IMR-90 (cell line): ENCODE data around the gene RALGAPB. TPM values are rescaled to one million over a fixed set of nuclear protein-coding genes. Genes with fewer than 3 reads are reported as not detected.

Experiments used
- ATAC-seq: fragments of 200-7000 bp; cut with Tn5 transposase; 2 replicates; pipeline ENCODE4 v1.9.1; 2020; ENCODE audit warnings: low read depth, mild to moderate bottlenecking, moderate library complexity
- BruUV-seq: library from RNA; stranded (reverse); fragments of 400-500 nt; replicated peaks from 2 replicates; lab custom pipeline; 2021; lab: Mats Ljungman, UMichigan
- CTCF ChIA-PET: fragments of 300-600 bp; formaldehyde crosslinking; extraction: SDS; loops from one replicate; lab custom pipeline; 2021; ENCODE audit warnings: antibody characterized with exemption; lab: Yijun Ruan, JAX
- POLR2A ChIA-PET: fragments of 300-600 bp; sonication (Branson Sonifier 250); formaldehyde crosslinking; loops from one replicate; lab custom pipeline; 2022; ENCODE audit warnings: antibody characterized with exemption; ENCODE audit not compliant: unreplicated experiment; lab: Charles Lee
- DNase-seq: peaks from one replicate; pipeline ENCODE4 v3.0.0; 2013
- H2AFZ ChIP-seq: replicated peaks from 2 replicates; pipeline ENCODE3; 2013; ENCODE audit warnings: low read length, mild to moderate bottlenecking; ENCODE audit not compliant: poor library complexity
- H2AK5ac ChIP-seq: 2 replicates; pipeline ENCODE4 v1.6.1; 2013; ENCODE audit warnings: low read depth, low read length, inconsistent platforms
- H2AK9ac ChIP-seq: replicated peaks from 2 replicates; pipeline ENCODE3; 2013; ENCODE audit warnings: mild to moderate bottlenecking, low read depth, low read length, moderate library complexity; ENCODE audit not compliant: poor library complexity
- H2BK120ac ChIP-seq: 2 replicates; pipeline ENCODE4 v1.6.1; 2013; ENCODE audit warnings: low read depth, low read length, inconsistent platforms
- H2BK15ac ChIP-seq: 3 replicates; pipeline ENCODE4 v1.6.1; 2013; ENCODE audit warnings: low read depth, low read length, inconsistent platforms
- H2BK20ac ChIP-seq: 2 replicates; pipeline ENCODE4 v1.6.1; 2013; ENCODE audit warnings: low read depth, mild to moderate bottlenecking, inconsistent platforms, low read length, moderate library complexity
- H2BK5ac ChIP-seq: 2 replicates; pipeline ENCODE4 v1.6.1; 2013; ENCODE audit warnings: mild to moderate bottlenecking, low read depth, low read length, inconsistent platforms; ENCODE audit not compliant: poor library complexity, severe bottlenecking
- H3K14ac ChIP-seq: replicated peaks from 2 replicates; pipeline ENCODE4 v1.6.1; 2013; ENCODE audit warnings: low read depth, low read length, inconsistent platforms
- H3K18ac ChIP-seq: 2 replicates; pipeline ENCODE4 v1.6.1; 2013; ENCODE audit warnings: low read depth, low read length, control low read depth
- H3K23ac ChIP-seq: 2 replicates; pipeline ENCODE4 v1.6.1; 2013; ENCODE audit warnings: low read depth, low read length, inconsistent platforms
- H3K27ac ChIP-seq: 2 replicates; pipeline ENCODE4 v1.5.1; 2013; ENCODE audit warnings: mild to moderate bottlenecking, control low read depth, low read length; ENCODE audit not compliant: insufficient read depth
- H3K27me3 ChIP-seq: 2 replicates; pipeline ENCODE4 v1.6.1; 2013; ENCODE audit warnings: low read length; ENCODE audit not compliant: control insufficient read depth, insufficient read depth
- H3K36me3 ChIP-seq: 2 replicates; pipeline ENCODE4 v1.6.1; 2013; ENCODE audit warnings: low read length, mixed read lengths; ENCODE audit not compliant: control insufficient read depth, insufficient read depth
- H3K4ac ChIP-seq: 2 replicates; pipeline ENCODE4 v1.6.1; 2013; ENCODE audit warnings: low read depth, low read length, inconsistent platforms
- H3K4me1 ChIP-seq: 2 replicates; pipeline ENCODE4 v1.6.1; 2013; ENCODE audit warnings: low read length, mixed read lengths; ENCODE audit not compliant: control insufficient read depth, insufficient read depth
- H3K4me2 ChIP-seq: 2 replicates; pipeline ENCODE4 v1.6.1; 2013; ENCODE audit warnings: low read depth, mild to moderate bottlenecking, control low read depth, low read length, moderate library complexity
- H3K4me3 ChIP-seq: 2 replicates; pipeline ENCODE4 v1.5.1; 2013; ENCODE audit warnings: low read depth, mild to moderate bottlenecking, control low read depth, low read length, moderate library complexity; ENCODE audit not compliant: insufficient read depth
- H3K56ac ChIP-seq: 2 replicates; pipeline ENCODE4 v1.6.1; 2013; ENCODE audit warnings: low read length, inconsistent platforms; ENCODE audit not compliant: insufficient read depth; ENCODE audit errors: extremely low read depth
- H3K79me1 ChIP-seq, 2 experiments: 2 replicates each; pipeline ENCODE4 v1.6.1; 2013; ENCODE audit warnings: low read length in 2 of 2, inconsistent platforms in 1 of 2, low read depth in 1 of 2
- H3K9ac ChIP-seq: 2 replicates; pipeline ENCODE4 v1.6.1; 2013; ENCODE audit warnings: low read depth, low read length, control low read depth
- H3K9me1 ChIP-seq: 2 replicates; pipeline ENCODE4 v1.6.1; 2013; ENCODE audit warnings: low read length, inconsistent platforms; ENCODE audit not compliant: insufficient read depth
- H3K9me3 ChIP-seq: 2 replicates; pipeline ENCODE4 v1.6.1; 2013; ENCODE audit warnings: low read length; ENCODE audit not compliant: control insufficient read depth, insufficient read depth
- H4K20me1 ChIP-seq: 2 replicates; pipeline ENCODE4 v1.6.1; 2013; ENCODE audit warnings: low read length, inconsistent platforms; ENCODE audit not compliant: insufficient read depth
- H4K5ac ChIP-seq: 2 replicates; pipeline ENCODE4 v1.6.1; 2013; ENCODE audit warnings: mild to moderate bottlenecking, low read depth, low read length, control low read depth
- H4K8ac ChIP-seq, 2 experiments: 2 replicates each; pipeline ENCODE4 v1.6.1; 2013; ENCODE audit warnings: low read depth in 2 of 2, low read length in 2 of 2, control low read depth in 1 of 2, inconsistent platforms in 1 of 2
- H4K91ac ChIP-seq: 2 replicates; pipeline ENCODE4 v1.6.1; 2013; ENCODE audit warnings: low read depth, low read length, inconsistent platforms; ENCODE audit not compliant: insufficient read depth
- BHLHE40 ChIP-seq: fragments of 150-350 bp; IDR thresholded peaks from 2 replicates; pipeline ENCODE4 v1.6.1; 2016; ENCODE audit warnings: mild to moderate bottlenecking, low read depth, low read length
- CEBPB ChIP-seq: IDR thresholded peaks from 2 replicates; pipeline ENCODE4 v1.6.1; 2012; ENCODE audit warnings: low read depth, low read length, improper control_type of control experiment
- CHD1 ChIP-seq: IDR thresholded peaks from 2 replicates; pipeline ENCODE4 v1.6.1; 2012; ENCODE audit warnings: low read depth, low read length, improper control_type of control experiment
- FOS ChIP-seq: fragments of 150-350 bp; IDR thresholded peaks from 2 replicates; pipeline ENCODE4 v1.6.1; 2016; ENCODE audit warnings: low read depth, low read length
- MAFK ChIP-seq: IDR thresholded peaks from 2 replicates; pipeline ENCODE4 v1.6.1; 2012; ENCODE audit warnings: low read depth, low read length, improper control_type of control experiment
- MAZ ChIP-seq: IDR thresholded peaks from 2 replicates; pipeline ENCODE4 v1.6.1; 2012; ENCODE audit warnings: low read depth, mild to moderate bottlenecking, low read length, improper control_type of control experiment, moderate library complexity, borderline replicate concordance
- MXI1 ChIP-seq: IDR thresholded peaks from 2 replicates; pipeline ENCODE4 v1.6.1; 2012; ENCODE audit warnings: low read depth, mild to moderate bottlenecking, low read length, moderate library complexity, borderline replicate concordance
- NFE2L2 ChIP-seq: fragments of 150-350 bp; IDR thresholded peaks from 2 replicates; pipeline ENCODE4 v1.6.1; 2016; ENCODE audit warnings: low read depth, mild to moderate bottlenecking, low read length
- POLR2A ChIP-seq: IDR thresholded peaks from 2 replicates; pipeline ENCODE4 v1.6.1; 2012; ENCODE audit warnings: mild to moderate bottlenecking, low read depth, low read length
- RAD21 ChIP-seq: IDR thresholded peaks from 2 replicates; pipeline ENCODE4 v1.6.1; 2012; ENCODE audit warnings: low read length, improper control_type of control experiment
- RCOR1 ChIP-seq: IDR thresholded peaks from 2 replicates; pipeline ENCODE4 v1.6.1; 2012; ENCODE audit warnings: mild to moderate bottlenecking, low read length, improper control_type of control experiment; ENCODE audit not compliant: insufficient replicate concordance
- RFX5 ChIP-seq: IDR thresholded peaks from 2 replicates; pipeline ENCODE4 v1.8.0; 2012; ENCODE audit warnings: low read depth, mild to moderate bottlenecking, low read length, moderate library complexity
- SMC3 ChIP-seq: fragments of 150-350 bp; IDR thresholded peaks from 2 replicates; pipeline ENCODE4 v1.6.1; 2016; ENCODE audit warnings: low read depth, mild to moderate bottlenecking, antibody characterized with exemption, low read length, moderate library complexity
- WGBS, 2 experiments: methylation state at CpG; one replicate each; pipeline versions ENCODE4 v1.1.5 to v1.1.7; 2013; ENCODE audit warnings: missing lambda C conversion rate in 2 of 2; ENCODE audit not compliant: insufficient read length in 1 of 2; ENCODE audit errors: extremely low coverage in 2 of 2; 5-methylcytosine and 5-hydroxymethylcytosine counted together
- dilution Hi-C: fragments of 300-500 bp; cut with HindIII; formaldehyde crosslinking; loops from one replicate; pipeline ENCODE4 v1.14.3; 2018; ENCODE audit warnings: low sequenced_read_pairs; ENCODE audit not compliant: unreplicated experiment
- in situ Hi-C: fragments of 300-500 bp; cut with MboI; formaldehyde crosslinking; loops from 3 replicates; pipeline ENCODE4 v1.14.3; 2019; ENCODE audit warnings: low sequenced_read_pairs, inconsistent platforms, mixed read lengths
- intact Hi-C: fragments of 100-400 bp; cut with micrococcal nuclease; formaldehyde crosslinking; loops from 2 replicates; pipeline ENCODE4 v1.10.0; 2022
- polyA plus RNA-seq, 3 experiments: library from polyadenylated mRNA; depleted of rRNA; stranded (reverse); fragments of >200 nt; gene quantifications; 2 replicates each; pipeline ENCODE4 v1.2.3, GENCODE V29; 2012; ENCODE audit warnings: low replicate concordance in 1 of 3
- total RNA-seq: library from RNA; depleted of rRNA; stranded (reverse); fragments of >200 nt; gene quantifications from 2 replicates; pipeline ENCODE4 v1.2.3, GENCODE V29; 2012
- TF ChIP-seq, protein P1 (sequence below): fragments of 150-350 bp; IDR thresholded peaks from 2 replicates; pipeline ENCODE4 v1.6.1; 2017; ENCODE audit warnings: mild to moderate bottlenecking, antibody characterized with exemption, low read length, low read depth

RALGAPB gene
- total and polyA plus RNA-seq, 2 of the 4 experiments (the other 2 are of a cell fraction): 12.7 to 30.3 TPM

DNA sequence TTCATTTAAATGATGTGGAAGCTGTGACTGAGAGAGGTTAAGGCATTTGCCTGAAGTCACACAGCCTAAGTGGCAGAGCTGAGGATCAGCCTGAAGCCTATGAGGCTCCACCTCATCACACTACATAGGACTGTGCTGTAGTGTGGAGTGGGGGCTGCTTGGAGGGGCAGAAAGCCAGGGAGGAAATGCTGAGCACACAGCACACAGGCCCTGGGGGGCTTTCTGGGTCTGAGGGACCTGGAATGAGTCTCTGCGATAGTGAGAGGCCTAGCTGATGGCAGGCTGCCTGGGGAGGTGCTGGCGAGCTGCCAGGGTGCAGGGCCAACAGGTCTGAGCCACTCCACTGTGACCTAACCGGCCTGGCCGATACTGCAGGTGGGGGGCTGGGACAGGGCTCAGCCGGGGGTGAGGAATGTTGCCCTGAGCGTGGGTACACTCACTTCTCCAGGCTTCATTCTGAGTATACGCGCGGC lies 126.8 kb downstream of the RALGAPB start:
- Histone ChIP-seq H3K4me2 (no peak overlapping the region), H2AK9ac (no peak overlapping the region), H2BK5ac (no peak overlapping the region), H2AFZ (no peak overlapping the region), H3K23ac (no peak overlapping the region), H2BK15ac (no peak overlapping the region), H3K79me1 (no peaks in the 10 kb centered on the region), H3K9me1 (no peaks in the 10 kb centered on the region), H3K36me3 (no peaks in the 10 kb centered on the region), H3K27me3 (peaks cover 40% of the 10 kb centered on the region), H3K14ac (no peak overlapping the region), H4K5ac (no peak overlapping the region), H2AK5ac (no peak overlapping the region), H3K4ac (no peak overlapping the region), H2BK20ac (no peak overlapping the region), H4K8ac (no peak overlapping the region), H3K4me1 (no peaks in the 10 kb centered on the region), H4K20me1 (no peaks in the 10 kb centered on the region), H2BK120ac (no peak overlapping the region), H3K56ac (no peak overlapping the region), H3K4me3 (no peak overlapping the region), H4K91ac (no peak overlapping the region), H3K9me3 (no peaks in the 10 kb centered on the region), H3K27ac (no peak overlapping the region), H3K18ac (no peak overlapping the region), H3K9ac (no peak overlapping the region)
- ChIA-PET CTCF (no interaction called here), POLR2A (no interaction called here)
- in situ Hi-C loops: no loop called here
- BruUV-seq: no TSS peak
- no peak for DNase-seq
- WGBS, 2 experiments: 47% methylated on average over 7 of the region's 9 CpGs; no CpG with 5 or more reads in 1 of the 2 experiments
- dilution Hi-C loops: no loop called here
- no peak for ATAC-seq
- TF ChIP-seq CHD1 (no peak), FOS (no peak), RFX5 (no peak), SMC3 (no peak), RAD21 (no peak), MAFK (no peak), NFE2L2 (no peak), POLR2A (no peak), MAZ (no peak), MXI1 (no peak), BHLHE40 (no peak), CEBPB (no peak), RCOR1 (no peak)
- TF ChIP-seq, protein P1, sequence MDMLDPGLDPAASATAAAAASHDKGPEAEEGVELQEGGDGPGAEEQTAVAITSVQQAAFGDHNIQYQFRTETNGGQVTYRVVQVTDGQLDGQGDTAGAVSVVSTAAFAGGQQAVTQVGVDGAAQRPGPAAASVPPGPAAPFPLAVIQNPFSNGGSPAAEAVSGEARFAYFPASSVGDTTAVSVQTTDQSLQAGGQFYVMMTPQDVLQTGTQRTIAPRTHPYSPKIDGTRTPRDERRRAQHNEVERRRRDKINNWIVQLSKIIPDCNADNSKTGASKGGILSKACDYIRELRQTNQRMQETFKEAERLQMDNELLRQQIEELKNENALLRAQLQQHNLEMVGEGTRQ: no peak
- intact Hi-C loops: no loop called here
